A673 (cell line): ENCODE measurements around the gene CPLX1. TPM values are rescaled to one million over a fixed set of nuclear protein-coding genes. Genes with fewer than 3 reads are reported as not detected.

Source experiments
- BruUV-seq: library from RNA; stranded (reverse); fragments of 400-500 nt; replicated peaks from 2 replicates; lab custom pipeline; 2021; lab: Mats Ljungman, UMichigan
- CTCF ChIA-PET: fragments of 300-600 bp; sonication (Branson Sonifier 250); formaldehyde crosslinking; loops from one replicate; lab custom pipeline; 2022; ENCODE audit warnings: antibody characterized with exemption; lab: Charles Lee
- POLR2A ChIA-PET: fragments of 300-600 bp; sonication (Branson Sonifier 250); formaldehyde crosslinking; loops from one replicate; lab custom pipeline; 2022; ENCODE audit warnings: antibody characterized with exemption; ENCODE audit not compliant: low non-redundant PET; lab: Charles Lee
- DNase-seq: peaks from one replicate; pipeline ENCODE4 v3.0.0-alpha.2; 2015; ENCODE audit warnings: low spot score
- H3K27ac ChIP-seq: fragments of 200-600 bp; sonication (generic); 2 replicates; pipeline ENCODE4 v1.5.1; 2016; ENCODE audit warnings: mixed run types, low read depth, mild to moderate bottlenecking, mixed read lengths, antibody characterized with exemption, low read length; ENCODE audit not compliant: poor library complexity, severe bottlenecking
- H3K27me3 ChIP-seq: fragments of 200-600 bp; sonication (generic); replicated peaks from 2 replicates; pipeline ENCODE4 v1.6.1; 2017; ENCODE audit warnings: mixed run types, low read depth, mild to moderate bottlenecking, mixed read lengths, antibody characterized with exemption, low read length; ENCODE audit not compliant: insufficient read depth, poor library complexity
- H3K36me3 ChIP-seq: fragments of 200-600 bp; sonication (generic); 2 replicates; pipeline ENCODE4 v1.6.1; 2016; ENCODE audit warnings: mixed run types, mild to moderate bottlenecking, mixed read lengths, antibody characterized with exemption, low read length; ENCODE audit not compliant: insufficient read depth, poor library complexity, severe bottlenecking
- H3K4me1 ChIP-seq: fragments of 200-600 bp; sonication (generic); 2 replicates; pipeline ENCODE4 v1.6.1; 2017; ENCODE audit warnings: mixed run types, mild to moderate bottlenecking, mixed read lengths, antibody characterized with exemption, low read length; ENCODE audit not compliant: insufficient read depth, poor library complexity, severe bottlenecking
- H3K4me3 ChIP-seq: fragments of 200-600 bp; sonication (generic); 2 replicates; pipeline ENCODE4 v1.5.1; 2016; ENCODE audit warnings: low read depth, mixed run types, mild to moderate bottlenecking, mixed read lengths, low read length; ENCODE audit not compliant: poor library complexity, severe bottlenecking
- H3K9me3 ChIP-seq: fragments of 200-600 bp; sonication (generic); 2 replicates; pipeline ENCODE4 v1.6.1; 2016; ENCODE audit warnings: mixed run types, low read depth, mild to moderate bottlenecking, mixed read lengths, antibody characterized with exemption, low read length; ENCODE audit not compliant: poor library complexity, severe bottlenecking
- CTCF ChIP-seq: fragments of 300-800, 200-600 bp; sonication (generic); conservative IDR thresholded peaks from 2 replicates; pipeline ENCODE4 v1.5.1; 2017; ENCODE audit warnings: low read depth, mild to moderate bottlenecking, antibody characterized with exemption, low read length, moderate library complexity, mixed read lengths
- EZH2 ChIP-seq: fragments of 200-600 bp; sonication (generic); IDR thresholded peaks from 2 replicates; pipeline ENCODE4 v1.6.1; 2017; ENCODE audit warnings: borderline replicate concordance, low read depth, mild to moderate bottlenecking, mixed read lengths, antibody characterized with exemption, low read length; ENCODE audit not compliant: poor library complexity, severe bottlenecking
- intact Hi-C: fragments of 100-400 bp; cut with micrococcal nuclease; formaldehyde crosslinking; loops from one replicate; pipeline ENCODE4 v1.10.0; 2022; ENCODE audit not compliant: unreplicated experiment
- total RNA-seq: library from RNA; stranded (reverse); gene quantifications from 2 replicates; pipeline ENCODE4 v1.2.3, GENCODE V29; 2021

CPLX1 gene
- total RNA-seq, 1 experiment from 2014 or later, result 4.6 TPM

- no peak for DNase-seq
- TF ChIP-seq CTCF, result no peak
- no TSS peak for BruUV-seq
- peaks cover 6% of the 10 kb centered on the region for H3K9me3 ChIP-seq
- no peaks in the 10 kb centered on the region for H3K4me1 ChIP-seq
- H3K27ac ChIP-seq, result no peak overlapping the region
- POLR2A ChIA-PET, result no interaction called here
- H3K27me3 ChIP-seq, result no peaks in the 10 kb centered on the region
- CTCF ChIA-PET, result no interaction called here
- no peaks in the 10 kb centered on the region for H3K36me3 ChIP-seq
- intact Hi-C loops, result no loop called here
- no peak overlapping the region for H3K4me3 ChIP-seq
These were observed 10.9 kb upstream of the CPLX1 start for GRCh38 chr4:836750-837301.

GRCh38 chr4:836003-836511 lies 10.1 kb upstream of the CPLX1 start:
- no peaks in the 10 kb centered on the region for H3K27me3 ChIP-seq
- ChIA-PET POLR2A (no interaction called here), CTCF (no interaction called here)
- DNase-seq, result no peak
- BruUV-seq, result no TSS peak
- TF ChIP-seq EZH2 (no peak), CTCF (no peak)
- intact Hi-C loops, result no loop called here
- H3K4me3 ChIP-seq, result no peak overlapping the region
- no peak overlapping the region for H3K27ac ChIP-seq
- no peaks in the 10 kb centered on the region for H3K36me3 ChIP-seq
- H3K9me3 ChIP-seq, result peaks cover 6% of the 10 kb centered on the region
- H3K4me1 ChIP-seq, result no peaks in the 10 kb centered on the region

- intact Hi-C loops, result no loop called here
- BruUV-seq, result no TSS peak
- Histone ChIP-seq H3K4me1 (no peaks in the 10 kb centered on the region), H3K27ac (no peak overlapping the region), H3K36me3 (no peaks in the 10 kb centered on the region), H3K27me3 (no peaks in the 10 kb centered on the region), H3K9me3 (peaks cover 6% of the 10 kb centered on the region), H3K4me3 (no peak overlapping the region)
- DNase-seq, result no peak
- ChIA-PET POLR2A (no interaction called here), CTCF (no interaction called here)
- TF ChIP-seq CTCF, result no peak
- TF ChIP-seq EZH2, result no peak
These were observed 9.4 kb upstream of the CPLX1 start for GRCh38 chr4:835148-836002.
